GM23248 (cell line): Measurements from ENCODE around the gene KIR2DL1.

Experiments
- EZH2 ChIP-seq: fragments of 200-600 bp; sonication (generic); IDR thresholded peaks from 2 replicates; pipeline ENCODE4 v1.6.1; 2018; ENCODE audit warnings: antibody characterized with exemption, mild to moderate bottlenecking; ENCODE audit not compliant: insufficient read depth, poor library complexity, severe bottlenecking
- EZH2phosphoT487 ChIP-seq: fragments of 200-600 bp; sonication (generic); IDR thresholded peaks from 2 replicates; pipeline ENCODE4 v1.6.1; 2018; ENCODE audit warnings: antibody characterized with exemption, moderate library complexity, mild to moderate bottlenecking, low read depth; ENCODE audit not compliant: insufficient read depth

DNA sequence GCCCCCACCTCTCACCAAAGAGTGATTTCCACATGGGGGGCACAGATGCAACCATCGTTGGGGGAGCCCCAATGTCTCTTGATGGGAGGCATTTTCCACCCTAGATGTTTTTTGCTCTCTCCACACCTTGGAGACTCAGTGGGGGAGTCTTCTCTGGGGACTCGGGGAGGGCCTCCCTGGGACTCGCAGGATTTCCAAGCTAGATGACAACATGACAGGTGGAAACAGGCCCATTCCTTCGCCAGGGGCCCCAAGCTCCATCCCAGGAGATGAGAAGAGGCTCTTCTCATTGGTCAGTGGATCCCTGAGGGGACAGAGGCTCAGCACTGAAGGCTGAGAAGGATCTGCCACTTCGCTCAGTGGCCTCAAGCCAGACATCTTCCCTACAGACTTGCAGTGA lies 21.1 kb downstream of the KIR2DL1 start:
- TF ChIP-seq EZH2phosphoT487, result no peak
- no peak for TF ChIP-seq EZH2
